Pons (tissue), 1 donor: ENCODE data around the gene HDAC4.

Experiments used
- DNase-seq: peaks from one replicate; pipeline ENCODE4 v3.0.0-alpha.2; 2016; ENCODE audit warnings: low spot score

The HDAC4 gene

GRCh38 chr2:239429473-239430350, 28.9 kb upstream of the HDAC4 start:
- DNase-seq: no peak

- DNase-seq: no peak
These were observed 24.8 kb upstream of the HDAC4 start for GRCh38 chr2:239425631-239426030.

DNA sequence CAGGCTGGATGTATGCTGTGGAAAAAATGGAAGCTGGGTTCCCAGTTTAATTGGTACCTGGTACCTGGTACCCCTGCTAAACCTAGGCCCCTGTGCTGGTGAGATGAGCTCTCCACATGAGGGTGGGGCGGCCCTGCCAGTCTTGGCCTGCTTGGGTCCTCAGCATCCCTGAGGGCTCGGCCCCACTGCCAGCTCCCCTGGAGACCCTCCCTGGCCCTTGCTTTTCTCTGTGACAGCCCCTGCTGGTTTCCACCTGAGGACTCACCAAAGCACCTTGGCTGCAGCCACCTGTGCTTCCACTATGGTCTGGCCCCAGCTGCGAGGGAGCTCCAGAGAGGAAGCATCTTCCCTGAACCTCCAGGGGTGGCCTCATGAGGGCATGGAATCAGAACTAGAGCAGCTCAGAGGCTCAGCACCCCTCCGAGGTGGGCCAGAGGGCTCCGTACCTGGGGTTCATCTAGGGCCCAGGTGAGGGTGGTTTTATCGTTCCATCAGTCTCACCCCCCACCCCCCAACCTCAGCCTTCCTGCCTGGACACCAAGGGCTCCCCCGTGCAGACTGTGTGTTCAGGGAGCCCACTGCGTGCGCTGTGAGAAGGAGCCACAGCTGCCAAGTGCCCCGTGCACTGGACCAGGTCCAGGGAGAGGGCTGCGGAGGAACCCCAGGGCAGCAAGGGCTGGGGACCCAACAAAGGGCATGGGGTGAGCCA, 23.7 kb upstream of the HDAC4 start:
- no peak for DNase-seq

GRCh38 chr2:239423551-239423950, 22.7 kb upstream of the HDAC4 start:
- no peak for DNase-seq

DNA sequence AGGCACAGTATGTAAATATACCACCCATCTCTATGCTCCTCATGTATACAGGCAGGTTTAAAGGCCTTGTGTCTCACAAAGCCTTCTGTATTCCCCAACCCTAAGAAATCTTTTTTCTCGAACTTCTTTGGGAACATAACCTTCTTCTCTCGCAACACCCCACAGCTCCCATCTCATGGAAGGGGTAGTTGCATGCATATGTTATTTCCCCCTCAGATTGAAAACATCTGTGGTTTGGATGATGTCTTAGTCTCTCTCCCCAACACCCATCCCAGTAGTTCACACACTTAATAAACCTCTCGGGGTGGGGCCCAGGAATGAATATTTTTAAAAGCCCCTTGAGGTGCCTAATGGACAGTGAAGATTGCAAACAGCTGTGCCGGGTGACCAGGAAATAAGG, 21.0 kb upstream of the HDAC4 start:
- no peak for DNase-seq

DNA sequence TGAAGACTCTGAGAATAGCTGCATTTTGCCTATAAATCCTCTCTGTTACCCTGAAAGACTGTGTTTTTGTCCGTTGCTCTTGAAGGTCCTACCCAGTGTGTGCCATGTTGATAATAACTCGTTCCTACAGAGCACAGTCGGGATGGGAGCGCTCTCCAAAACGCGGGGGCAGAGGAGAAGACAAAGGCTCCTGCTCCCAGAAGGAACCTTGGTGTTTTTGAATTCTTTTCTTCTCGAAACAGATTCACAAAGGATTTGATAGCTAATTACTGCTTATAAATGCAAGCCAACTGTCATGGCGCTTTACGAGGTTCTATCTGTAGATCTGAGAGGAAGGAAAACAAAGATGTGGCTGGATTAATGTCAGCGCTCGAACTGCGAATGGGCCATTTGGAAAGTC, 19.3 kb upstream of the HDAC4 start:
- no peak for DNase-seq

DNA sequence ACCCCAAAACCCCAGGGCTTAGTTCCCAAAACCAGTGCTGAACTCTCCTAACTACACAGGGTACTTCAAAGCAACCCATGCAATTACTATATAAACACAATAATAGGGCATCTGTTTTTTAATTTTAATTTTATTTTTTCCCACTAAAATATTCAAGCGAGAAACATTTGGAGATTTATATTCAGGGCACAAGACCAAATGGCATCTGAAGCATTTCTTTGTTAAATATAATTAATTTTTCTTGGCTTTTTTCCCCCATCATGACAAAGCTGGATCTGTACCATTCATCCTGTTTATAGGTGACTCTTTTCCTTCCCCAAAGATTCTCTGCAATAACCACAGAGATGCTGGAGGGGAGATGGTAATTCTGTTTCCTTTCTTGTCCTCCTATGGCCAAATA, 18.1 kb upstream of the HDAC4 start:
- DNase-seq: no peak

- no peak for DNase-seq
These were observed 12.2 kb upstream of the HDAC4 start for GRCh38 chr2:239412905-239413603.

DNA sequence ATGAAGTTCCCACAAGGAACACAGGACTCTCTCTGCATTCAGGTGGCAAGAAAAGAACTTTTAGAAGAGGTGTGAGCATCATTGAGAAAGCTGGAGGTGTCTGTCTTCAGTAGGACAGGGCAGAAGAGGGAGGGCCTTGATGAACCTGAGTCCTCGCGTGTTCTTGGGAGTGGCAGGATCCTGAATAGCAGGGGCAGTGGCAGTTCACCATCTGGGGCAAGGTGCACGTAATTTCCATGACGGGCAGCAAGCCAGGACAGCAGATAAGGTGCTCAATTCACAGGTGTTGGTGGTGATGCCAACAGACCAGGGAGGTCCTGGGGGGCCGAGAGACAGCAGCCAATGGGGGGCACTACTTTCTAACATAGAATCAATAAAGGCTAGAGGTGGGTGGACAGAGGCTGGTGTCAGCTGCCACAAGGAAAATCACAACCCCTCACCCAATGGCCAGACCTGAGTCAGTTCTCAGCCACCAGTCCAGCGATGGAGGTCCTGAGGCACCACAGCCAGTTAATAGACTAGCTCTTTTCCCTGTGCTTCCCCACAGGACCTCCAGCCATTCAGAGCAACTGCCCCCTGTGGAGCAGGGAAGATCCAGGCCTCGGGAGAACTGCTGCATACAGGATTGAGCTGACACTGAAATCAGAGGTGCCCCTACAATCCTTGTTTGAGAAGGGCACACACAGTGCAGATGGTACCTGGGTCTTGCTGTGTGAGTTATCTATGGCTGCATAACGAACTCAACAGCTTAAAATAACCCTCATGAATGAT, 10.9 kb upstream of the HDAC4 start:
- no peak for DNase-seq

- DNase-seq: no peak
These were observed 10.3 kb upstream of the HDAC4 start for GRCh38 chr2:239411117-239411516.

DNA sequence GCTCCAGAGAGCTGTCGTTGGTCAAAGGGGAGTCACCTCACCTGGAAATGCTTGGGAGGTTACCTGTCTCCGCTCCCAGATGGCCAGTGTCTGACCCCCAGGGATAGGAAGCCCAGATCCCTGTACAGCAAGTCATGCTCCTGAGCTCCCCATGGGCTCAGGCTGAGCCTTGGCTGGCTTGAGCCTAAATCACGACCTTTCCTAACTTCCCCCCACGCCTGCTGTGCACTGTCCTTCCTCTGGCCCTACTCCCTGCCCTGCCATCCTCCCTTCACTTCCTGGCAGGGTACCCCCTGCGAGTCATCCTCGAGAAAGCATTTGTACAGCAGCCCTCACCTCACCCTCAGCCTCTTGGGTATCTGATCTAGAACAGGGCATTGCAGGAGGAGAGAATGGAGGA, 9.2 kb upstream of the HDAC4 start:
- DNase-seq: no peak

DNA sequence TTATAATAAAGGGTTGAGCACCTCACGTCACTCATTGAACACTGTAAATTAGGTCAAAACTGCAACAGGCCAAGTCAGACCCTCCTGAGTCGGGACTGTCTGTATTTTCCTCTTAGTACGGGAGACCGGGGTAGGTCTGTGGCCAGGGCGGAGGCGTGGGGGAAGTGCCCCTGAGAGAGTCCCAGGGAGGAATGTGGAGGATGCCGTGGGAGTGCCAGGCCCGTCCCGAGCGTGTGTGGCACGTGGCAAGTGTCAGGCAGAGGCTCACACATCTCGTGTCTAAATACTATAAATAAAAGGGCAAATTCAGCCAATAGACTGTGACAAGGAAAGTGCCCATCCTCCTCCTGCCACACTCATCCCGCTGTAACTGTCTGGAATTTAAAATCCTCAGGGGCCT, 6.3 kb upstream of the HDAC4 start:
- DNase-seq: no peak

DNA sequence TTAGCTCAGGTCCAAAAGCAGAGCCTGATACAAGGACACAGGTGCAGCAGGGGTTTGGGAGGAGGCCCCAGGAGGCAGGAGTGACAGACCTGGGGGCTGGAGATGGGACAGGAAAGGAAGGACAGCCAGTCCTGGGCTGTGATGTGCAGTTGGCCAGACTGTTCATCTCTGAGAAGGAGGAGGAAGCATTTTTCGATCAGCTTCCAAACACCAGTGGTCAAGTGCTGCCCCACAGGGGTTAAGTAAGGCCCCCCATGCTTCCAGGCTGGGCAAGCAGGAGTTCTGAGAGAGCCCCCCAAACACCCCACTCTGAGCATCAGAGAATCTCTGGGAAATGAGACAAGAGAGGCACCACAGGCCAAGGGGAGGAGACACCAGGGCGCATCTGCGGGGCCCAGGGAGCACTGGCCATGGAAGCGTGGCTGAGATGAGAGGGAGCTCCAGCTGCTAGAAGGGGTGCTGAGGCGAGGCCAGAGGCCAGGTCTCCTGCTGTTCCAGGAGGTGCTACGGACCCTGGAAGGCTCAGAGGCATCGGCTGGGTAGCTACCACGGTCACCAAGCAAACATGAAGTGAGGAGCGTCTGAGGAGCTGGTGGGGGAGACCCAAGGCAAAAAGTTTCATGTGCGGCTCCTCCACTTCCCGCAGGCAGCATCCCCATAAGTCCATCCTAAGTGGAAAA, 5.6 kb upstream of the HDAC4 start:
- DNase-seq: no peak

DNA sequence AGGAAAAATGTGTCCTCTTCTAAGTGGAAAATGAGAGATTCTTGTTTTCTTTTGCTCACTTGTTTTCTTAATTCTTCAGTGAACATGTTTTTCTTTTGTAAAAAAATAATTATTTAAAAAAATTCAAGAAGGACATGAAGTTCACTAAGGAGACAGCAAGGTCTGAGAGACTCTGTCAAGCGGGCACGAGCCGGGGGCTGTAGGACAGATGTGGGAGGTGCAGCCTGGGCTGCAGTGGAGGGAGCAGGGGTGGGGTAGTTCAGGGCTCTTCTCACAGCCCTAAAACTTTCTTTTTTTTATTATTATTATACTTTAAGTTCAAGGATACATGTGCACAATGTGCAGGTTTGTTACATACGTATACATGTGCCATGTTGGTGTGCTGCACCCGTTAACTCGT, 4.3 kb upstream of the HDAC4 start:
- DNase-seq: no peak

DNA sequence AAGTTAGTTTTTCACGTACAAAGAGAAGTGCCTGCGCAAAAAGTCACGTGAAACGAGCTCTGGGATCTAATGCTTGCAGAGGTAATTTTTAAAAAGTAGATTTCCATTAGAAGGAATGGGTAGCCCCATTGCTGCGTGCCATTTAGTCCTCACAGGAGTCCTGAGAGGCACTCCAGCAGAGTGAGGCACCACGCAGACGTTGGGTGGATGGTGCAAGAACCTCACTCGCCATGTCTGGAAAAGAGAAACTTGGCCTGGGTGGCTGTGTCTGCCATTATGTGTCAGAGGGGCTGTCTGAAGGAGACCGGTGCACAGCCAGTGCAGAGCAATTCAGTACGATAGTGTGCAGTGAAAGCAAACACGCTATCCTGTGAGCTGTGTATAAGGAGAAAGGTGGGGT, 1.8 kb upstream of the HDAC4 start:
- no peak for DNase-seq

DNA sequence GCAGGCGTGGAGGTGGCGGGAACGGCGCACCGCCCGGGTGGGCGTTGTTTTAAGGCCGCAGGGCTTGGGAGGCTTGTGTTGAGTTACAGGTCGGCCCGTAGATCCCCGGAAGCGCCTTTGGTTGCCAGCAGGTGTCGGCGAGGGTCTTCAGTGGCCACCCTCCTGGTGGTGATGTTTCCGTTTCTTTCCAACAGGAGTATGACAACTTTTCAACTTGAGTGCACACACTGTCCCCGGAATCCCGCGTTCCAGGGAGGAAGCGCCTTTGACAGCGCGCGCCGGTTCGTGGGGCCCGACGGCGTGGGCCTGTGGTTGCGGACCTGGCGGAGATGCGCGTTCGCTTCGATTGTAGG, 1.0 kb upstream of the HDAC4 start:
- DNase-seq: peak; percentile 70

DNA sequence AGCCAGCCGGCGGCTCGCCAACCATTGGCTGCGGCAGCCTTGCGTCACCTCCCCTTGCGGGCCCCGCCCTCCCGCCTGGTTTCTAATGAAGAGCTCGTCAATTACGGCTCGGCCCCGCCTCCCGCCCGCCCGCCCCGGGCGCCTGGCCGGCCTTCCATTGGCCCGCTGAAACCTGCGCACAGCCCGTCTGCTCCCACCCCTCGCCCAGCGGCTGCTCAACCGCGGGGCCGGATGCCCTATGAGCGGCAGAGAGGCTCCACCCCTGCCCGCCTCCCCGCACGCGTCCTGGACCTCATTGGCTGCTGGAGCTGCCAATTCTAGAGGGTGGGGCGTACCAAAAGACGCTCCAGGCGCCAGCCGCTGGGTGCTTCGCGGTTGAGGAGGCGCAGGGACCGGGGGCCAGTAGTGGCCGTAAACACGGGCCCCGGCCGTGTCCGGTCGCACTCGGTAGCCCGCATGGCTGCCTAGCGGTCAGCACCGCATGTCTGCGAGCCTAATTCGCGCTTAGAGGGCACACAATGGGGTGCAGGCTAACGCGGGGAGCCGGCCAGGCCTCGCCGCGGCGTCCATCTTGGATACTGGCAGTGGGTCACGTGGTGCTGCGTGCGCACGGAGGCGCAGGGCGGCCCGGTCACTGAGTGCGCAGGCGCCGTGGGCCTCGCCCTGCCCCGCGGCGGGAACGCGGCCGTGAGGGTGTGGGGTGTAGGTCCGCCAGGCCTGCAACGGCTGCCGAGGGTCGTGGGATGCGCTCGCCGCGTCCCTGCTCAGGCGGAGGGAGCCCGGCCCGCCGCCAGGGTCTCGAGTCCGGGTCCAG, 454 bp upstream of the HDAC4 start:
- peak; percentile 99 for DNase-seq

DNA sequence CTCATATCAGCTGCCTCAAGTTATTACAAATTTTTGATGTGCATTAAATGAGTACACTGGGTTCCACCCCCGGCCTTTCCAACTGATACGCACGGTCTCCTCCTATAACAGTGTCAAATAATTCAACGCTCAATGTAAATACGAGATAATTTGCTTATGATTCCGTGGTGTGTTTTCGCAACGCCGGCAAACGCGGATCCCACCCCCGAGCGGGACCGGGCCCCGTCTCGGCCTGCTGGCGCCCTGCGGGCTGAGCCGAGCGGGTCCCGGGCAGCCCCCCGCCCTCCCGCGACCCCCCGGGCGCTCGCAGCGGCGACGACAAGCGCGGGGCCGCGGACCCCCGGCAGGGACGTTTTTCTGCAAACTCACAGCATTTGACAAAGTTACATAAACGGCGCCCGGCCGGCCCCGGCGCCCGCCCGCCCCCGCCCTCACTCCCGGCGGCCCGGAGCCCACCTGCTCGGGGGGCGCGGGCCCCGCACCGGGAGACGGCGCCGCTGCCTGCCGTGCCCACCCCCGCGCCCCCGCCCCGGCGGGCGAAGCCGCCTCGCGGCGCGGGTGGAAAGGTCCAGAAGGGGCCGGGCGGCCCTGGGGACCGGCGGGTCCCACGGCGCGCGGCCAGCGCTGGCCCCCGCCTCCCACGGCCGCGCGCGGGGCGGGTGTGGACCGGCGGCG, 762 bp downstream of the HDAC4 start:
- no peak for DNase-seq

- DNase-seq: peak; percentile 41
These were observed 1.3 kb downstream of the HDAC4 start for GRCh38 chr2:239399433-239399920.

- peak; percentile 32 for DNase-seq
These were observed 2.3 kb downstream of the HDAC4 start for GRCh38 chr2:239398521-239398921.
